Endothelial cell of umbilical vein (primary cell): ENCODE measurements around the gene DCHS2. TPM values are rescaled to one million over a fixed set of nuclear protein-coding genes. Genes with fewer than 3 reads are reported as not detected.

Experiments
- BruUV-seq: library from RNA; stranded (reverse); fragments of 400-500 nt; replicated peaks from 2 replicates; lab custom pipeline; 2021; lab: Mats Ljungman, UMichigan
- CTCF ChIA-PET: fragments of 300-600, 350-600 bp; sonication (Branson Sonifier 250); formaldehyde crosslinking; loops from one replicate; lab custom pipeline; 2021; ENCODE audit warnings: antibody characterized with exemption, inconsistent platforms; lab: Charles Lee
- POLR2A ChIA-PET: fragments of 300-600, 350-600 bp; sonication (Branson Sonifier 250); formaldehyde crosslinking; loops from one replicate; lab custom pipeline; 2021; ENCODE audit warnings: antibody characterized with exemption, inconsistent platforms; lab: Charles Lee
- DNase-seq: peaks from one replicate; pipeline ENCODE4 v3.0.0-alpha.2; 2011; ENCODE audit warnings: low read depth, low spot score
- FAIRE-seq: peaks from 2 replicates; lab custom pipeline; 2011; peaks lifted over from hg19 to GRCh38; lab: Jason Lieb, UNC
- H2AFZ ChIP-seq: 2 replicates; pipeline ENCODE4 v1.6.0; 2012; ENCODE audit warnings: low read depth, low read length, control low read depth, inconsistent platforms
- H3K27ac ChIP-seq: 2 replicates; pipeline ENCODE4 v1.5.1; 2011; ENCODE audit warnings: low read depth, mild to moderate bottlenecking, control low read depth, low read length, moderate library complexity; ENCODE audit not compliant: insufficient read depth
- H3K27me3 ChIP-seq, 2 experiments: 2 replicates each; pipeline versions ENCODE4 v1.6.0 to v1.6.1; 2011; ENCODE audit warnings: low read length in 2 of 2, mixed read lengths in 1 of 2; ENCODE audit not compliant: control insufficient read depth in 2 of 2, insufficient read depth in 2 of 2
- H3K36me3 ChIP-seq, 2 experiments: 2 replicates in 1 of 2; 3 replicates in 1 of 2; pipeline ENCODE4 v1.5.1; 2011; ENCODE audit warnings: low read length in 2 of 2, mild to moderate bottlenecking in 1 of 2, moderate library complexity in 1 of 2; ENCODE audit not compliant: control insufficient read depth in 2 of 2, insufficient read depth in 2 of 2; ENCODE audit errors: extremely low read depth in 1 of 2
- H3K4me1 ChIP-seq: 3 replicates; pipeline ENCODE4 v1.5.1; 2011; ENCODE audit warnings: mild to moderate bottlenecking, low read length; ENCODE audit not compliant: control insufficient read depth, insufficient read depth; ENCODE audit errors: extremely low read depth
- H3K4me2 ChIP-seq: 2 replicates; pipeline ENCODE4 v1.6.1; 2011; ENCODE audit warnings: low read length, control low read depth, mixed read lengths; ENCODE audit not compliant: insufficient read depth
- H3K4me3 ChIP-seq, 3 experiments: fragments of 200-600 bp in 1 of 3; sonication (generic), shearing (Covaris generic) in 1 of 3; replicated peaks in 1 of 3; 2 replicates each; pipeline ENCODE4 v1.5.1; 2011 to 2016; ENCODE audit warnings: control low read depth in 3 of 3, low read length in 3 of 3, mild to moderate bottlenecking in 2 of 3, inconsistent platforms in 1 of 3, low read depth in 1 of 3, moderate library complexity in 1 of 3; ENCODE audit not compliant: insufficient read depth in 1 of 3
- H3K79me2 ChIP-seq: 2 replicates; pipeline ENCODE4 v1.6.0; 2012; ENCODE audit warnings: low read length, inconsistent platforms; ENCODE audit not compliant: control insufficient read depth, insufficient read depth
- H3K9ac ChIP-seq: replicated peaks from 2 replicates; pipeline ENCODE3; 2011; ENCODE audit warnings: low read length, control low read depth; ENCODE audit not compliant: insufficient read depth; ENCODE audit errors: extremely low read depth
- H3K9me1 ChIP-seq: replicated peaks from 3 replicates; pipeline ENCODE4 v1.6.0; 2011; ENCODE audit warnings: mild to moderate bottlenecking, low read length; ENCODE audit not compliant: control insufficient read depth, insufficient read depth; ENCODE audit errors: extremely low read depth
- H3K9me3 ChIP-seq: replicated peaks from 2 replicates; pipeline ENCODE4 v1.5.1; 2012; ENCODE audit warnings: low read length, inconsistent platforms; ENCODE audit not compliant: control insufficient read depth, insufficient read depth
- H4K20me1 ChIP-seq: replicated peaks from 2 replicates; pipeline ENCODE3; 2011; ENCODE audit warnings: mild to moderate bottlenecking, low read length; ENCODE audit not compliant: control insufficient read depth, insufficient read depth; ENCODE audit errors: extremely low read depth
- EZH2 ChIP-seq: IDR thresholded peaks from 2 replicates; pipeline ENCODE4 v1.6.1; 2012; ENCODE audit warnings: borderline replicate concordance, low read depth, mild to moderate bottlenecking, moderate library complexity, low read length, inconsistent platforms; ENCODE audit not compliant: severe bottlenecking
- FOS ChIP-seq: IDR thresholded peaks from 2 replicates; pipeline ENCODE4 v1.6.1; 2011; ENCODE audit warnings: mild to moderate bottlenecking, low read length, moderate library complexity, borderline replicate concordance; ENCODE audit not compliant: insufficient read depth
- JUN ChIP-seq: IDR thresholded peaks from 2 replicates; pipeline ENCODE4 v1.6.1; 2011; ENCODE audit warnings: borderline replicate concordance, low read depth; ENCODE audit not compliant: insufficient read length, insufficient read depth
- dilution Hi-C: fragments of 300-500 bp; cut with MboI; formaldehyde crosslinking; loops from one replicate; pipeline ENCODE4 v1.15.0; 2019; ENCODE audit warnings: low sequenced_read_pairs; ENCODE audit not compliant: extremely low pct_ligation_motif_present
- intact Hi-C: fragments of 100-400 bp; cut with micrococcal nuclease; formaldehyde crosslinking; loops from one replicate; pipeline ENCODE4 v1.10.0; 2022
- polyA plus RNA-seq, 4 experiments: library from polyadenylated mRNA; depleted of rRNA in 3 of 4; stranded (reverse) in 3 of 4; unstranded in 1 of 4; fragments of >200 nt; gene quantifications; 2 replicates each; pipeline versions ENCODE4 v1.2.1 to v1.2.3, GENCODE V29; 2011 to 2012; ENCODE audit warnings: missing spikeins in 1 of 4
- total RNA-seq: library from RNA; stranded (reverse); gene quantifications from 2 replicates; pipeline ENCODE4 v1.2.3, GENCODE V29; 2021
- TF ChIP-seq, protein P1 (sequence below): IDR thresholded peaks from 2 replicates; pipeline ENCODE4 v1.6.1; 2011; ENCODE audit not compliant: insufficient read depth, insufficient read length

DCHS2 gene
- total and polyA plus RNA-seq, 2 donors (not counting 3 experiments of a cell fraction or from before 2014, with no cell fraction given) = not detected

DNA sequence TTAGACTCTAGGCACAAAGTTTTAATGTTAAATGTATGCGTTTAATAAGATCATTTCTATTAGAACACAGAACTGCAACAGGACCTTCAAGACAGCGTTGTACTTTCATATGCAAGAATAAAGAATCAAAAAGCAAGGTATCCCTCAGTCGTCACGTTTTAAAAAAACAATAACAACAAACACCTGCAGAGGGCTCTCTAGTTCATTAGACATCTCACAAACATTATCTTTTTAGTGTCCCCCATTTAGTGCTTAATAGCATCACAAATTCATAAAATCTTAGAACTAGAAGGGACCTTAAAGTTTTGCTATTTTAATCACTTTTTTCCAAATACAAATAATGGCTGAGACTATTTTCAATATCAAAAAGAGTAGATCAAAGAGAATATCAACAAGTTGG, 236.6 kb downstream of the DCHS2 start:
- H3K27ac ChIP-seq = no peak overlapping the region
- no peaks in the 10 kb centered on the region for H3K9me1 ChIP-seq
- H3K4me1 ChIP-seq = no peaks in the 10 kb centered on the region
- DNase-seq (no peak), FAIRE-seq (no peak)
- H3K9me3 ChIP-seq = no peaks in the 10 kb centered on the region
- H3K4me2 ChIP-seq = no peak overlapping the region
- TF ChIP-seq, protein P1, sequence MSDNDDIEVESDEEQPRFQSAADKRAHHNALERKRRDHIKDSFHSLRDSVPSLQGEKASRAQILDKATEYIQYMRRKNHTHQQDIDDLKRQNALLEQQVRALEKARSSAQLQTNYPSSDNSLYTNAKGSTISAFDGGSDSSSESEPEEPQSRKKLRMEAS = no peak
- no peak for TF ChIP-seq JUN
- no peak for TF ChIP-seq FOS
- no peak for TF ChIP-seq EZH2
- BruUV-seq = no TSS peak
- no peaks in the 10 kb centered on the region for H4K20me1 ChIP-seq
- dilution Hi-C loops (no loop called here), intact Hi-C loops (no loop called here)
- no peaks in the 10 kb centered on the region for H3K36me3 ChIP-seq
- H3K9ac ChIP-seq = no peak overlapping the region
- ChIA-PET POLR2A (no interaction called here), CTCF (no interaction called here)
- H3K79me2 ChIP-seq = no peaks in the 10 kb centered on the region
- no peak overlapping the region for H3K4me3 ChIP-seq
- H3K27me3 ChIP-seq = no peaks in the 10 kb centered on the region
- no peak overlapping the region for H2AFZ ChIP-seq

DNA sequence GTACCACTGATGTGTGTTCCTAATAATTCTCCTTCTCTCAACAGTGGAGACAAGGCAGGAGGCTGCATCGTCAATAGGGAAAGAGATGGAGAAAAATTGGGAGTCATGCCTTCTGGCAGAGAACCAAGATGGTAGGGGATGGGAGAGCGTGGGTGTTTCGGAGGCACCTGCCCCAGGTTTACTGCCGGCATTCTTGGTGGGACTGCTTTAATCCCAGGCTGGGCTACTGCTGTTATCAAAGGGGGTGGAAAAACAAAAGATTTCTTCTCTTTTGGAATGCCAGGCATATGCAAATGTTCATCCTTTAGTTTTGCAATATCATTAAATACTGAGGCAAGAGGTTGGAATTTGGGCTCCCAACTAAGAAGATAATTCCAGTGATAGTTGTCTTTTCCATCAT, 257.0 kb downstream of the DCHS2 start:
- Histone ChIP-seq H4K20me1 (no peaks in the 10 kb centered on the region), H3K4me1 (no peaks in the 10 kb centered on the region), H3K4me3 (no peak overlapping the region), H3K4me2 (no peak overlapping the region), H3K9me1 (no peaks in the 10 kb centered on the region), H3K9ac (no peak overlapping the region), H3K79me2 (no peaks in the 10 kb centered on the region), H3K9me3 (peaks cover 4% of the 10 kb centered on the region), H3K27ac (no peak overlapping the region), H3K27me3 (no peaks in the 10 kb centered on the region), H3K36me3 (no peaks in the 10 kb centered on the region), H2AFZ (no peak overlapping the region)
- CTCF ChIA-PET = no interaction called here
- DNase-seq = no peak
- no TSS peak for BruUV-seq
- POLR2A ChIA-PET = no interaction called here
- TF ChIP-seq, protein P1 = no peak
- FAIRE-seq = no peak
- dilution Hi-C loops (no loop called here), intact Hi-C loops (no loop called here)
